Keratinocyte (primary cell): Measurements from ENCODE around the gene MTMR3.

Experiments
- EZH2 ChIP-seq: IDR thresholded peaks from one replicate; pipeline ENCODE4 v1.6.1; 2012; ENCODE audit warnings: inconsistent platforms, mild to moderate bottlenecking, low read length, moderate library complexity
- TF ChIP-seq, protein P1 (sequence below), 3 experiments: IDR thresholded peaks in 1 of 3; conservative IDR thresholded peaks in 1 of 3; optimal IDR thresholded peaks in 1 of 3; 2 replicates in 2 of 3; 3 replicates in 1 of 3; pipeline versions ENCODE3 to v1.5.1; 2011; ENCODE audit warnings: low read length in 3 of 3, mild to moderate bottlenecking in 3 of 3, moderate library complexity in 2 of 3, control low read depth in 1 of 3, inconsistent platforms in 1 of 3; ENCODE audit not compliant: insufficient read depth in 2 of 3; ENCODE audit errors: extremely low read depth in 1 of 3

DNA sequence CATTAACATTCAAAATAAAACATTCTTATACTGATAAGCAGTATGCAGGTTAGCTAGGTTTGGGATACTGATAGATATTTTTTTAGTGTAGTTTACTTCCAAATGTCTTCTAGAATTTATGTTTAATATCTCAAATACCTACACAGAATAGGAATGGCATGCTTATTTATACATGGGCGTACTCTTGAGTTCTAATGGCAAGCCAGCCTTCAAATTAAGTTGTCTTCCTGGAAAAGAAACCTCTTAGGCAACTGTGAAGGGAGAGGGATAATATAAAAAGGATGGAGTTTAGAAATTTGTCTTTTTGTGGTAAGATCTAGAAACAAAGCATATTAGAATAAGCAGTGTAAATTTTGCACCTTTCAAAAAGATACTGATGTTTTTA lies 65.4 kb downstream of the MTMR3 start:
- TF ChIP-seq, protein P1, sequence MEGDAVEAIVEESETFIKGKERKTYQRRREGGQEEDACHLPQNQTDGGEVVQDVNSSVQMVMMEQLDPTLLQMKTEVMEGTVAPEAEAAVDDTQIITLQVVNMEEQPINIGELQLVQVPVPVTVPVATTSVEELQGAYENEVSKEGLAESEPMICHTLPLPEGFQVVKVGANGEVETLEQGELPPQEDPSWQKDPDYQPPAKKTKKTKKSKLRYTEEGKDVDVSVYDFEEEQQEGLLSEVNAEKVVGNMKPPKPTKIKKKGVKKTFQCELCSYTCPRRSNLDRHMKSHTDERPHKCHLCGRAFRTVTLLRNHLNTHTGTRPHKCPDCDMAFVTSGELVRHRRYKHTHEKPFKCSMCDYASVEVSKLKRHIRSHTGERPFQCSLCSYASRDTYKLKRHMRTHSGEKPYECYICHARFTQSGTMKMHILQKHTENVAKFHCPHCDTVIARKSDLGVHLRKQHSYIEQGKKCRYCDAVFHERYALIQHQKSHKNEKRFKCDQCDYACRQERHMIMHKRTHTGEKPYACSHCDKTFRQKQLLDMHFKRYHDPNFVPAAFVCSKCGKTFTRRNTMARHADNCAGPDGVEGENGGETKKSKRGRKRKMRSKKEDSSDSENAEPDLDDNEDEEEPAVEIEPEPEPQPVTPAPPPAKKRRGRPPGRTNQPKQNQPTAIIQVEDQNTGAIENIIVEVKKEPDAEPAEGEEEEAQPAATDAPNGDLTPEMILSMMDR (optimal IDR thresholded peaks at IDR 0.05 in 1 of 3, IDR thresholded peaks at IDR 0.05 in 1 of 3, conservative IDR thresholded peaks at IDR 0.05 in 1 of 3; ENCODE audit: extremely low read depth in 1 of 3, insufficient read depth in 2 of 3, low read length in 3 of 3): no peak
- no peak for TF ChIP-seq EZH2
